ENCODE data around the gene AGPS.
"Not testable (repeated sequence)": the region's sequence is repeated elsewhere in the genome, so short reads cannot be mapped to it uniquely, and the experiment has no call there.

Gene AGPS

GRCh38 chr2:177392373-177393202 lies at the start of gene AGPS:
Gene AGPS, plus strand, starts transcription at chr2:177392773. Its CDS starts 17 bp downstream, at chr2:177392790.
- DNase-seq, result peak; percentile 90

GRCh38 chr2:177343773-177344172 lies 48.8 kb upstream of the AGPS start:
- no peak for DNase-seq

- no peak for DNase-seq
Observed at GRCh38 chr2:177344316-177344715, 48.3 kb upstream of the AGPS start.

GRCh38 chr2:177346192-177346591 lies 46.4 kb upstream of the AGPS start:
- DNase-seq, result no peak

GRCh38 chr2:177347570-177347969 lies 45.0 kb upstream of the AGPS start:
- no peak for DNase-seq

GRCh38 chr2:177348118-177348654 lies 44.4 kb upstream of the AGPS start:
- DNase-seq, result no peak

GRCh38 chr2:177348733-177349693 lies 43.6 kb upstream of the AGPS start:
- DNase-seq, result peak; percentile 44

- DNase-seq, result not testable (repeated sequence)
Observed at GRCh38 chr2:177350624-177351023, 41.9 kb upstream of the AGPS start.

GRCh38 chr2:177351121-177351520 lies 41.5 kb upstream of the AGPS start:
- not testable (repeated sequence) for DNase-seq

GRCh38 chr2:177352441-177353186 lies 40.0 kb upstream of the AGPS start:
- no peak for DNase-seq

- DNase-seq, result peak; percentile 34
Observed at GRCh38 chr2:177353187-177353478, 39.4 kb upstream of the AGPS start.

- DNase-seq, result not testable (repeated sequence)
Observed at GRCh38 chr2:177354541-177354940, 38.0 kb upstream of the AGPS start.

- DNase-seq, result no peak
Observed at GRCh38 chr2:177355874-177356273, 36.7 kb upstream of the AGPS start.

GRCh38 chr2:177359836-177360595 lies 32.6 kb upstream of the AGPS start:
- DNase-seq, result no peak

- no peak for DNase-seq
Observed at GRCh38 chr2:177362499-177362898, 30.1 kb upstream of the AGPS start.

- no peak for DNase-seq
Observed at GRCh38 chr2:177363332-177363731, 29.2 kb upstream of the AGPS start.

- not testable (repeated sequence) for DNase-seq
Observed at GRCh38 chr2:177365764-177366163, 26.8 kb upstream of the AGPS start.

- DNase-seq, result not testable (repeated sequence)
Observed at GRCh38 chr2:177368023-177368422, 24.6 kb upstream of the AGPS start.

GRCh38 chr2:177379354-177379753 lies 13.2 kb upstream of the AGPS start:
- no peak for DNase-seq

GRCh38 chr2:177380181-177380580 lies 12.4 kb upstream of the AGPS start:
- no peak for DNase-seq

GRCh38 chr2:177383935-177384334 lies 8.6 kb upstream of the AGPS start:
- DNase-seq, result no peak

- DNase-seq, result no peak
Observed at GRCh38 chr2:177385151-177385550, 7.4 kb upstream of the AGPS start.
